ENCODE results near the gene CDC45.

CDC45 gene

GRCh38 chr22:19448739-19449421 is 30.8 kb upstream of the CDC45 start:
- no peak for DNase-seq

GRCh38 chr22:19449422-19449767 is 30.3 kb upstream of the CDC45 start:
- DNase-seq, result no peak

GRCh38 chr22:19450363-19451175 is 29.2 kb upstream of the CDC45 start:
- DNase-seq, result no peak

GRCh38 chr22:19451570-19451969 is 28.1 kb upstream of the CDC45 start:
- DNase-seq, result no peak

GRCh38 chr22:19453718-19454117 is 26.0 kb upstream of the CDC45 start:
- no peak for DNase-seq

GRCh38 chr22:19454156-19454555 is 25.6 kb upstream of the CDC45 start:
- DNase-seq, result no peak

- DNase-seq, result no peak
Observed at GRCh38 chr22:19455033-19455432, 24.7 kb upstream of the CDC45 start.

- DNase-seq, result no peak
Observed at GRCh38 chr22:19455585-19456370, 23.9 kb upstream of the CDC45 start.

- DNase-seq, result no peak
Observed at GRCh38 chr22:19456541-19456940, 23.2 kb upstream of the CDC45 start.

GRCh38 chr22:19457828-19458428 is 21.8 kb upstream of the CDC45 start:
- no peak for DNase-seq

GRCh38 chr22:19460036-19460435 is 19.7 kb upstream of the CDC45 start:
- no peak for DNase-seq

- no peak for DNase-seq
Observed at GRCh38 chr22:19461506-19461905, 18.2 kb upstream of the CDC45 start.

GRCh38 chr22:19463008-19463407 is 16.7 kb upstream of the CDC45 start:
- no peak for DNase-seq

GRCh38 chr22:19463491-19464469 is 15.9 kb upstream of the CDC45 start:
- DNase-seq, result no peak

- DNase-seq, result no peak
Observed at GRCh38 chr22:19464546-19464945, 15.2 kb upstream of the CDC45 start.

- DNase-seq, result no peak
Observed at GRCh38 chr22:19464975-19465374, 14.7 kb upstream of the CDC45 start.

GRCh38 chr22:19466126-19466716 is 13.5 kb upstream of the CDC45 start:
- no peak for DNase-seq

GRCh38 chr22:19466848-19467752 is 12.6 kb upstream of the CDC45 start:
- DNase-seq, result no peak

- DNase-seq, result no peak
Observed at GRCh38 chr22:19467912-19468311, 11.8 kb upstream of the CDC45 start.

- no peak for DNase-seq
Observed at GRCh38 chr22:19469421-19469820, 10.3 kb upstream of the CDC45 start.

- no peak for DNase-seq
Observed at GRCh38 chr22:19470010-19470409, 9.7 kb upstream of the CDC45 start.

Data from NCI-H1417 (cell line).